Colonic mucosa (tissue), 4 donors: ENCODE data around the gene CDK6. TPM values are rescaled to one million over a fixed set of nuclear protein-coding genes. Genes with fewer than 3 reads are reported as not detected.

Source experiments
- DNase-seq: peaks from one replicate; pipeline ENCODE4 v3.0.0-alpha.2; 2020
- H3K27ac ChIP-seq: fragments of 200-600 bp; one replicate; pipeline ENCODE4 v1.8.0; 2021
- H3K27me3 ChIP-seq: fragments of 200-600 bp; one replicate; pipeline ENCODE4 v1.8.0; 2021
- H3K36me3 ChIP-seq: fragments of 200-600 bp; one replicate; pipeline ENCODE4 v1.8.0; 2021
- H3K4me1 ChIP-seq: fragments of 200-600 bp; one replicate; pipeline ENCODE4 v1.8.0; 2021; ENCODE audit warnings: mild to moderate bottlenecking
- H3K4me3 ChIP-seq: fragments of 200-600 bp; one replicate; pipeline ENCODE4 v1.8.0; 2021
- H3K9ac ChIP-seq, 2 donors: one replicate each; pipeline ENCODE4 v1.7.0; 2013; ENCODE audit warnings: control low read depth in 2 of 2, low read depth in 2 of 2, low read length in 2 of 2
- H3K9me3 ChIP-seq: fragments of 200-600 bp; one replicate; pipeline ENCODE4 v1.8.0; 2021
- CTCF ChIP-seq: fragments of 200-600 bp; IDR thresholded peaks from one replicate; pipeline ENCODE4 v1.8.0; 2022; ENCODE audit warnings: antibody characterized with exemption, mild to moderate bottlenecking
- intact Hi-C: fragments of 100-400 bp; cut with DNase I; formaldehyde crosslinking; loops from one replicate; pipeline ENCODE4 v1.14.1; 2022
- total RNA-seq, 2 donors: library from RNA; stranded (reverse); fragmentation: NEBNext Ultra II Directional in 1 of 2; extraction: Animal tissue kit (Norgen Biotek cat#: 25700) in 1 of 2; gene quantifications; one replicate each; pipeline ENCODE4 v1.2.1, GENCODE V29; 2021
- donor health status: healthy.
- donor health status: DM: no; HTN: no; CAD: no.
- donor health status: DM: no; HTN: no; CAD: no.

Gene CDK6
- total RNA-seq, 2 donors from 2014 or later: 37.1 to 55.4 TPM

GRCh38 chr7:92841192-92841591 is 4.8 kb upstream of the CDK6 start:
- TF ChIP-seq CTCF: no peak
- intact Hi-C loops: no loop called here

DNA sequence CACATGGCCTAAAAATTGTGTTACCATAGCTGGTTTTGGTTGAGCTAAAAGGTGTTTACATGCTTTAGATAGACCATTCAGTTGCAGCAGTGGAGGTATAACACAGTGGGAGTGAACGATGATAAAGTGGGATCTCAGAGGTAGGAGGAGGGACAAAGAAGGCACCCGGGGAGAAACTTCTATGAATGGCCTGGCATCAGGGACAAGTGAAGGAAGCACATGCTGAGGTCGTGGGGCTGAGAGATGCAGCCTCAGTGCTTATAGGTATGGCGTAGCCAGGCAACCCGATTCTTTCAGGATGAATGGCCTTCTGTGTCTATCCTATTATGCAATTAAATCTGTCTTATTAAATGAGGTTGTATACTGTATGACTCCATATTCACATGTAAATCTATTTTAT is 3.9 kb upstream of the CDK6 start:
- no peaks in the 10 kb centered on the region for H3K27me3 ChIP-seq
- DNase-seq: no peak
- no peak overlapping the region for H3K9ac ChIP-seq
- intact Hi-C loops: no loop called here
- no peaks in the 10 kb centered on the region for H3K36me3 ChIP-seq
- no peaks in the 10 kb centered on the region for H3K9me3 ChIP-seq
- no peak overlapping the region for H3K4me3 ChIP-seq
- H3K27ac ChIP-seq: no peak overlapping the region
- no peak for TF ChIP-seq CTCF
- no peaks in the 10 kb centered on the region for H3K4me1 ChIP-seq

More at GRCh38 chr7:92841192-92841591, 4.8 kb upstream of the CDK6 start:
- no peak for DNase-seq
- H3K9me3 ChIP-seq: no peaks in the 10 kb centered on the region
- no peaks in the 10 kb centered on the region for H3K27me3 ChIP-seq
- no peak overlapping the region for H3K9ac ChIP-seq
- H3K36me3 ChIP-seq: no peaks in the 10 kb centered on the region
- H3K4me1 ChIP-seq: no peaks in the 10 kb centered on the region
- no peak overlapping the region for H3K4me3 ChIP-seq
- H3K27ac ChIP-seq: no peak overlapping the region

DNA sequence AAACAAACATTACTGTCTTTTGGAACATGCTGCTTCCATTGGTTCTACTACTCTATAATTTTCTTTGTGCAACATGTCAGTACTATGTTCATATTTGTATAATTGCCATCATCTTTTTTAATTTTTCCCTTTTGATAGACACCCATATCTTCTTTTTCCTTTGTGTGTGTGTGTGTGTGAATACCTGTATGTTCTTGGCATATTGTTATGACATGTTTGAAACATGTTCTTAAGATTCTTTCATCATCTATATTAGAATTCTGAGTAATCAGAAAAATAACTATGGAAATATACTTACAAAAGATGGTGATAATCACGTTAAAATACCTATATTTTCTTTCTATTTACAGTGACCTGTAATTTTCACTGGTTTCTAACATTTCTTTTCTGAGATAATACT is 3.5 kb upstream of the CDK6 start:
- Histone ChIP-seq H3K27me3 (no peaks in the 10 kb centered on the region), H3K4me1 (no peaks in the 10 kb centered on the region), H3K9me3 (no peaks in the 10 kb centered on the region), H3K36me3 (no peaks in the 10 kb centered on the region), H3K9ac (no peak overlapping the region), H3K4me3 (no peak overlapping the region), H3K27ac (no peak overlapping the region)
- no peak for DNase-seq
- intact Hi-C loops: no loop called here
- TF ChIP-seq CTCF: no peak

DNA sequence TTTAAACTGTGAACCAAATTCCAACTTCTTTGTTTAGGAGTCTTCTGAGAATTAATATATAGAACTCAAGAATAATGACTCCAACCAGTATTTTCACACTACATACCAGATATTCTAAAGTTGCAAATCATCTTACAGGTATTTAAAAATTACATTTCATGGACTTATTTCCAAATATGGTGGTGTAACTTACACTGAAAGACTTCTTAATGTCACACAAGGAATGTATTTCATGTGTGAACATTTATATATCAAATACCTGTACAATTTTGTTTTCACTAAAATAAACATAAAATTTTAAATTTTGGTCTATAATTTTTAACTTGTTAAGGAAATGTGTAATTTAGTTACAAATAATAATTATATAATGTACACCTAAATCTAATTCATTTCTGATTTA is 2.6 kb upstream of the CDK6 start:
- Histone ChIP-seq H3K4me1 (no peaks in the 10 kb centered on the region), H3K36me3 (no peaks in the 10 kb centered on the region), H3K27ac (no peak overlapping the region), H3K4me3 (no peak overlapping the region), H3K9me3 (no peaks in the 10 kb centered on the region), H3K9ac (no peak overlapping the region), H3K27me3 (no peaks in the 10 kb centered on the region)
- DNase-seq: no peak
- TF ChIP-seq CTCF: no peak
- intact Hi-C loops: no loop called here

GRCh38 chr7:92837000-92837749 is 802 bp upstream of the CDK6 start:
- intact Hi-C loops: no loop called here
- no peaks in the 10 kb centered on the region for H3K36me3 ChIP-seq
- H3K4me3 ChIP-seq: peak overlapping the region; percentile 77
- no peaks in the 10 kb centered on the region for H3K27me3 ChIP-seq
- peak overlapping the region; percentile 3 for H3K27ac ChIP-seq
- H3K9ac ChIP-seq: peak overlapping the region; percentile 61 to 68
- TF ChIP-seq CTCF: no peak
- DNase-seq: peak; percentile 34
- no peaks in the 10 kb centered on the region for H3K9me3 ChIP-seq
- H3K4me1 ChIP-seq: no peaks in the 10 kb centered on the region
